ENCODE measurements around the gene RGS6.

Gene RGS6

DNA sequence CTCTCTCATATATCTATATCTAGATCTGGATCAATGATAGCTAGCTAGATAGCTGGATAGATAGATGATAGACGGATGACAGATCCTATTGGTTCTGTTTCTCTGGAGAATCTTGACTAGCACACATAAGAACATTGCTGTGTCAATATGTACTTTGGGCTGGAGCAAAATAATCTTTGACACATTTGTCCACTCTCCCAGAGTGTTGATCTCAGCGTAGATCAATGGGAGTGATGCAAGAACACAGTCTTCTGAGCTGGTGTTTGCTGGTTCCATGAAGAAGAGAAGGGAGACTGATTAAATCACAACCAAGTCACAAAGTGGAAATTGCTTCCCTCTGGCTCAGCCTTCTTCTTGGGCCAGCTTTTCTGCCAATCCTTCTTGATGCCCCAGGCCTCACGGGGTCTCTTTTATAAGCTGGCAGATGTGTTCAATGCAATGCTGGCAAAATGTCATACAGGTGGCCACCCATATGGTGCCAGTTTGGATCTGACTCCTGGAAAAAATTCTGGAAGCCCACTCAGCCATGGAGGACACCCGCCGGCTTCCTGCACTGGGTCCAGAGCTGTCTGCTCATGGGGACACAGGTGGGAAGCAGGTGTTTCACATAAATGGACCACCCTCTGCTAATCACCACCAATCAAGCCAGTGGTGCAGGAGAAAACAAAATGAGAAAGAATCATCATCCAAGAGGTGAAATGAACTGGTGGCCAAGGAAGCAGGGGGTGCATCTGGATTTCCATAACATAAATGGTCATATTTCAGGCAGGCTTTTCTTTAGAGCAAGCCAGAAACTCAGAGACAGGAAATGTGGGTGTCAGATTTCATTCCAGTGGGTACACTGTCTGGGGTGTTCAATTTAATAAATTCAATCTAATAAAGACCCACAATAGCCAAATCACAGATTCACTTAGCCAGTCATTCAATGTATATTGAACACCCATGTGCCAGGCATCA lies 651.4 kb downstream of the RGS6 start:
- TF ChIP-seq CTCF (IDR thresholded peaks at IDR 0.05; ENCODE audit: low read depth, low read length), result no peak
- DNase-seq (ENCODE audit: extremely low read depth, low read depth), result no peak

GRCh38 chr14:72588521-72588920 lies 656.3 kb downstream of the RGS6 start:
- TF ChIP-seq CTCF (IDR thresholded peaks at IDR 0.05; ENCODE audit: low read depth, low read length), result no peak
- DNase-seq (ENCODE audit: extremely low read depth, low read depth), result no peak

- no peak for TF ChIP-seq CTCF (IDR thresholded peaks at IDR 0.05; ENCODE audit: low read depth, low read length)
- no peak for DNase-seq (ENCODE audit: extremely low read depth, low read depth)
These were observed 657.4 kb downstream of the RGS6 start for GRCh38 chr14:72589652-72590051.

- no peak for DNase-seq (ENCODE audit: extremely low read depth, low read depth)
- no peak for TF ChIP-seq CTCF (IDR thresholded peaks at IDR 0.05; ENCODE audit: low read depth, low read length)
These were observed 658.3 kb downstream of the RGS6 start for GRCh38 chr14:72590577-72590976.

GRCh38 chr14:72591391-72591790 lies 659.2 kb downstream of the RGS6 start:
- DNase-seq (ENCODE audit: extremely low read depth, low read depth), result no peak
- no peak for TF ChIP-seq CTCF (IDR thresholded peaks at IDR 0.05; ENCODE audit: low read depth, low read length)

DNA sequence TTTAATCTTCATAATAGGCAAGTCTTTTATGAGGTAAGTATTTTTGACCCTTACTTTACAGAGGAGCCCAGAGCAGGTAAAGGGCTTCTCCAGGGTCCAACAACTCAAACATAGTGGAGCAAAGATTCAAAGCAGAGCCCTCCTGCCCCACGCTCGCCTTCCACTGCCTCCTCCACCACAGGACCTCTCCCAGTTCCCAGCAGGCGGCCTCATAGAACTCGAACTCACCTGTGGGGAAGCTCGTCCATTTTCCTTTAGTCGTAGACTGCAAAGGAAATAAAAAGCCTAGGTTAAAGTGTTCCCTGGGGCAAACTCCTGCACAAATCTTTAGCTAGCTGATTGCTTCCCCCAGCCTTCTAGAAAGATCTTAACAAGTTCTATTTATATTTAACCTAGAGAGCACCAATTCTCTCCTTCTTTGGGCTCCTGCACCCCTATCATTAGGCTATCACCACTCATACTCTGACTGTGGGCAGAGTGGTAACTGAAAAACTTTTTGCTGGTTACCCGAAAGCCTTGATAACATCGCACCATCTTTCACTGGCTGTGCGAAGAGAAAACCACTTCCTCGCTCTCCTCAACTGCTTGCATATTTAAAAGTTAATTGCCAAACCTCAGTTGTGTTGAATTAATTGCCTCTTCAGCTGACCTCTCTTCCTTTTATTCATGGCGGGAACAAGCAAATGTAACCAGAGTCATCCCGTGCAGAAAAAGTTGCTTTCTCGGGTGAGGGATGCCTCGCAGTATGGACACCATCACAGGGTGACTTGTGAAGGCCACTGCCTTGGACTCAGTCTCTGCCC lies 662.1 kb downstream of the RGS6 start:
- no peak for TF ChIP-seq CTCF (IDR thresholded peaks at IDR 0.05; ENCODE audit: low read depth, low read length)
- DNase-seq (ENCODE audit: extremely low read depth, low read depth), result no peak
